Measurements from ENCODE around the gene UPK2. TPM values are rescaled to one million over a fixed set of nuclear protein-coding genes. Genes with fewer than 3 reads are reported as not detected.

UPK2 gene
- total and polyA plus RNA-seq, 2 of the 13 experiments (the other 11 are each of a cell fraction or from before 2014, with no cell fraction given): not detected

GRCh38 chr11:118998388-118998717, 42.3 kb downstream of the UPK2 start (continued):
- 0 out of 2 replicates have a peak, but pooled peaks have one; percentile 51 for TF ChIP-seq TERF1 (CRISPR knock-in tag; IDR thresholded peaks at IDR 0.05)
- no peak for TF ChIP-seq PHF20 (CRISPR knock-in tag; IDR thresholded peaks at IDR 0.05)
- TF ChIP-seq HNRNPK (IDR thresholded peaks at IDR 0.05; ENCODE audit: low read depth, low read length, poor library complexity, severe bottlenecking): peak; percentile 16
- 0 out of 2 replicates have a peak, but pooled peaks have one; percentile 18 for TF ChIP-seq ZNF318 (CRISPR knock-in tag; IDR thresholded peaks at IDR 0.05)
- TF ChIP-seq HNRNPLL (IDR thresholded peaks at IDR 0.05; ENCODE audit: low read depth, low read length, poor library complexity, severe bottlenecking): peak; percentile 1
- TF ChIP-seq ZNF691 (CRISPR knock-in tag; IDR thresholded peaks at IDR 0.05; ENCODE audit: borderline replicate concordance, low read depth): peak; percentile 25; the same call in 1 of the 2 replicates
- no peak for TF ChIP-seq SP5 (CRISPR knock-in tag; IDR thresholded peaks at IDR 0.05; ENCODE audit: borderline replicate concordance, low read depth)
- 0 out of 2 replicates have a peak, but pooled peaks have one; percentile 30 for TF ChIP-seq DPF2 (CRISPR knock-in tag; IDR thresholded peaks at IDR 0.05; ENCODE audit: borderline replicate concordance, low read depth)
- peak; percentile 7; the same call in 1 of the 2 replicates for TF ChIP-seq ARID4A (CRISPR knock-in tag; IDR thresholded peaks at IDR 0.05; ENCODE audit: borderline replicate concordance)
- no peak for TF ChIP-seq SMYD3 (CRISPR knock-in tag; IDR thresholded peaks at IDR 0.05)
- peak; percentile 65; the same call in 1 of the 2 replicates for TF ChIP-seq LBX2 (CRISPR knock-in tag; IDR thresholded peaks at IDR 0.05; ENCODE audit: borderline replicate concordance)

Data from HepG2 (cell line).